ENCODE data around the gene PTPN5.

GRCh38 chr11:18721561-18722292 is 69.9 kb downstream of the PTPN5 start:
- TF ChIP-seq CTCF (IDR thresholded peaks at IDR 0.05 in 2 of 3, conservative IDR thresholded peaks at IDR 0.05 in 1 of 3; ENCODE audit: borderline replicate concordance in 1 of 3, insufficient read depth in 1 of 3, low read depth in 2 of 3, low read length in 2 of 3): peak; percentile 32 to 82 (median 75); a peak in 5 of 6 replicates
- no peak for TF ChIP-seq POLR2A (IDR thresholded peaks at IDR 0.05; ENCODE audit: borderline replicate concordance, extremely low read depth, insufficient read depth, insufficient read length)
- 0 out of 2 replicates have a peak, but pooled peaks have one; percentile 3 for TF ChIP-seq MAX (IDR thresholded peaks at IDR 0.05)
- no peak for TF ChIP-seq REST (IDR thresholded peaks at IDR 0.05; ENCODE audit: low read depth)
- no peak for TF ChIP-seq TCF7L2 (IDR thresholded peaks at IDR 0.05; ENCODE audit: borderline replicate concordance, extremely low read depth, insufficient read depth, insufficient read length)
- TF ChIP-seq, protein P1, sequence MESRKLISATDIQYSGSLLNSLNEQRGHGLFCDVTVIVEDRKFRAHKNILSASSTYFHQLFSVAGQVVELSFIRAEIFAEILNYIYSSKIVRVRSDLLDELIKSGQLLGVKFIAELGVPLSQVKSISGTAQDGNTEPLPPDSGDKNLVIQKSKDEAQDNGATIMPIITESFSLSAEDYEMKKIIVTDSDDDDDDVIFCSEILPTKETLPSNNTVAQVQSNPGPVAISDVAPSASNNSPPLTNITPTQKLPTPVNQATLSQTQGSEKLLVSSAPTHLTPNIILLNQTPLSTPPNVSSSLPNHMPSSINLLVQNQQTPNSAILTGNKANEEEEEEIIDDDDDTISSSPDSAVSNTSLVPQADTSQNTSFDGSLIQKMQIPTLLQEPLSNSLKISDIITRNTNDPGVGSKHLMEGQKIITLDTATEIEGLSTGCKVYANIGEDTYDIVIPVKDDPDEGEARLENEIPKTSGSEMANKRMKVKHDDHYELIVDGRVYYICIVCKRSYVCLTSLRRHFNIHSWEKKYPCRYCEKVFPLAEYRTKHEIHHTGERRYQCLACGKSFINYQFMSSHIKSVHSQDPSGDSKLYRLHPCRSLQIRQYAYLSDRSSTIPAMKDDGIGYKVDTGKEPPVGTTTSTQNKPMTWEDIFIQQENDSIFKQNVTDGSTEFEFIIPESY (IDR thresholded peaks at IDR 0.05; ENCODE audit: extremely low read depth, insufficient replicate concordance, low read length): no peak
